NCI-H82 treated with DMSO at 0.1 percent for 48 hours (cell line): ENCODE results near the gene HSD17B4.
"Not testable (repeated sequence)": the region's sequence is repeated elsewhere in the genome, so short reads cannot be mapped to it uniquely, and the experiment has no call there.

Source experiments
- DNase-seq: peaks from one replicate; lab custom pipeline; 2025; ENCODE audit not compliant: unreplicated experiment; lab: John Stamatoyannopoulos, UW

Gene HSD17B4

DNA sequence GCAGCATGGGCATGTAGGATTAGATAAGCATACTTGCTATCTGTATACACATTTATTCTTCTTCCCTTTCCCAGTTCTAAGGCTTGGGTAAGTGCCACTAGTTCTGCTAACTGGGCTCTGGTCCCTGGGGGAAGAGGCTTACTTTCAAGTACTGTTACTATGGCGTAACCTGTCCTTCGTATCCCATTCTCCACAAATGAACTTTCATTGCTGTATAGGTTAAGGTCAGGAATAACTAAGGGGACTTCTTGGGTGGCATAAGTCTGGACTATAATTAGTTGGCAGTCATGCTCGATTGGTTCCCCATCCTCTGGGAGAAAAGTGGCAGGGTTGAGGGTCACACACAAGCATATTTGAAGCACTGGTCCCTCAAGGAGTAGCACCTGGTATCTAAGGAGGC is 23.7 kb upstream of the HSD17B4 start:
- DNase-seq: not testable (repeated sequence)

DNA sequence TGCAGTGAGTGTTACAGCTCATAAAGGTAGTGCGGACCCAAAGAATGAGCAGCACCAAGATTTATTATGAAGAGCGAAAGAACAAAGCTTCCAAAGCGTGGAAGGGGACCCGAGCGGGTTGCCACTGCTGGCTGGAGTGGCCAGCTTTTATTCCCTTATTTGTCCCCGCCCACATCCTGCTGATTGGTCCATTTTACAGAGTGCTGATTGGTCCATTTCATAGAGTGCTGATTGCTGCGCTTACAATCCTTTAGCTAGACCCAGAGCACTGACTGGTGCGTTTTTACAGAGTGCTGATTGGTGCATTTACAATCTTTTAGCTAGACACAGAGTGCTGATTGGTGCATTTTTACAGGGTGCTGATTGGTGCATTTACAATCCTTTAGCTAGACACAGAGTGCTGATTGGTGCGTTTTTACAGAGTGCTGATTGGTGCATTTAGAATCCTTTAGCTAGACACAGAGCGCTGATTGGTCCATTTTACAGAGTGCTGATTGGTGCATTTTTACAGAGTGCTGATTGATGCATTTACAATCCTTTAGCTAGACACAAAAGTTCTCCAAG is 19.5 kb upstream of the HSD17B4 start:
- DNase-seq: not testable (repeated sequence)

DNA sequence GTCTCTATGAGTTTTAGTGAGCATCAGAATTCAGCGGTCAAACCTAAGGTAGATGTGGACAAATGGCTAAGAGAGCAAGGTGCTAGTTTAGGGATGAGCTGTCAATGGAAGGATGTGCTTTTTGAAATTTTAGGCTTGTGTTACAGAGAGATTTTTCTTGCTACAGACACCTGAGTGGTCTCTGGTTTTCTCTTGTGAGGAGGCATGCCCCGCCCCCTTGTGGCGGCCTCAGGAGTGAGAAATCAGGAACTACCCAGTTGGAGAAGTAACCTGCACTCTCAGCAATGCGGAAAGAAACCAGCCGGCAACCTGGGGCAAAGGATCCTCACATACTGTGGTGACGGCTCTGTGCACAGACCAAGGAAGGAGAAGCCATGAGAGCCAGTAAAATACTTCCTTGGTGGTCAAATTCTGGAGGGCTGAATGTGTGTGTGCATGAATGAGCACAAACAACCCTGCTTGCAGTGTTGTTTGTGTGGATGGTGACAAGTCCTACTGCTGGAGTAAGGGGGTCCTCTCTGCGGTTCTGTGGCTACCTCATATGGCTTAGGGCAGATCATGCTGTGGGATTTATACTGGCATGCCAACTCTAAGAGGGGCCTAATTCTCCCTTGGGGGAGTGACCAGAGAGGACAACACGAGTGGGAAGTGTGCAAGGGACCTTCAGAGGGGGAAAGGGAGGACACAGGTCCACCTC is 16.7 kb upstream of the HSD17B4 start:
- DNase-seq: no peak

DNA sequence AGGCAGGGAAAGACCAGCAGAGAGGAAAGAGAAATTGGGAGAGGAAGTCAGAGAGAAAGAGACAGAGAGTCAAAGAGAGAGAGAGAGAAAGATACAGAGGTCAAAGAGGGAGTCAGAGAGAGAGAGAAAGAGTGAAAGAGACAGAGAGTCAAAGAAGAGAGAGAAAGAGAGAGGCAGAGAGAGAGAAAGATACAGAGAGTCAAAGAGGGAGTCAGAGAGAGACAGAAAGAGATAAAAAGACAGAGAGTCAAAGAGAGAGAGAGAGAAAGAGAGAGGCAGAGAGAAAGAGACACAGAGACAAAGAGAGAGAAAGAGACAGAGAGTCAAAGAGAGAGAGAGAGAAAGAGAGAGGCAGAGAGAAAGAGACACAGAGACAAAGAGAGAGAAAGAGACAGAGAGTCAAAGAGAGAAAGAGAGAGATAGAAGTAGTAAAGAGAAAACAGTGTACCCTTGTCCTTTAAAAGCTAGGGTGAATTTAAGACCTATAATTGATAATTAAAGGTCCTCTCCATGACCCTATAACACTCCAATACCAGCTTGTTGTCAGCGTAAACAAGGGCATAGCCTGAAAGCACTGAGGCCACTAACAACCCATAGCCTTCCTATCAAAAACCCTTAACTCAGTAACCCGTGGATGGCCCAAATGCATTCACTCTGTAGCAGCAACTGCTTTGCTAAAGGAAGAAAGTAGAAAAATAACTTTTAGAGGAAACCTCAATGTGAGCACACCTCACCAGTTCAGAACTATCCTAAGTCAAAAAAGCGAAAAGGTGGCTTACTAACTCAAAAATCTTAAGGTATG is 14.3 kb upstream of the HSD17B4 start:
- not testable (repeated sequence) for DNase-seq

GRCh38 chr5:119438587-119438917 is 13.7 kb upstream of the HSD17B4 start:
- not testable (repeated sequence) for DNase-seq

- no peak for DNase-seq
These were observed 13.1 kb upstream of the HSD17B4 start for GRCh38 chr5:119439140-119439631.

DNA sequence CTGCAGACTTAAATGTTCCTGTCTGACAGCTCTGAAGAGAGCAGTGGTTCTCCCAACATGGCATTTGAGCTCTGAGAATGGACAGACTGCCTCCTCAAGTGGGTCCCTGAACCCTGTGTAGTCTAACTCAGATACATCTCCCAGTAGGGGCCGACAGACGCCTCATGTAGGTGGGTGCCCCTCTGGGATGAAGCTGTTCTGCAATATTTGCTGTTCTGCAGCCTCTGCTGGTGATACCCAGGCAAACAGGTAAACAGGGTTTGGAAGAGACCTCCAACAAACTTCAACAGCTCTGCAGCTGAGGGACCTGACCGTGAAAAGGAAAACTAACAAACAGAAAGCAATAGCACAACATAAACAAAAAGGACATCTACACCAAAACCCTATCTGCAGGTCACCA is 12.7 kb upstream of the HSD17B4 start:
- DNase-seq: not testable (repeated sequence)

GRCh38 chr5:119444643-119445042 is 7.7 kb upstream of the HSD17B4 start:
- not testable (repeated sequence) for DNase-seq

GRCh38 chr5:119445544-119445943 is 6.8 kb upstream of the HSD17B4 start:
- DNase-seq: no peak

- no peak for DNase-seq
These were observed 2.4 kb upstream of the HSD17B4 start for GRCh38 chr5:119449882-119450281.

DNA sequence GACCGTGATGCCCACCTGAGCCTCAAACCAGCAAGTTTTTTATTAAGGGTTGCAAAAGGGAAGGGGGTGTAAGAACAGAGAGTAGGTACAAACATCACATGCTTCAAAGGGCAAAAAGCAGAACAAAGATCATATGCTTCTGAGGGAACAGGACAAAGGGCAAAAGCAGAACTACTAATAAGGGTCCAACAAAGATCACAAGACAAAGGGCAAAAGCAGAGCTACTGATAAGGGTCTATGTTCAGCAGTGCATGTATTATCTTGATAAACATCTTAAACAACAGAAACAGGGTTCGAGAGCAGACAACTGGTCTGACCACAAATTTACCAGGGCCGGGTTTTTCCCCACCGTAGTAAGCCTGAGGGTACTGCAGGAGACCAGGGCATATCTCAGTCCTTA is 1.7 kb upstream of the HSD17B4 start:
- not testable (repeated sequence) for DNase-seq

- no peak for DNase-seq
These were observed 736 bp upstream of the HSD17B4 start for GRCh38 chr5:119451561-119451960.

- DNase-seq: no peak
These were observed 281 bp upstream of the HSD17B4 start for GRCh38 chr5:119452060-119452372.

DNA sequence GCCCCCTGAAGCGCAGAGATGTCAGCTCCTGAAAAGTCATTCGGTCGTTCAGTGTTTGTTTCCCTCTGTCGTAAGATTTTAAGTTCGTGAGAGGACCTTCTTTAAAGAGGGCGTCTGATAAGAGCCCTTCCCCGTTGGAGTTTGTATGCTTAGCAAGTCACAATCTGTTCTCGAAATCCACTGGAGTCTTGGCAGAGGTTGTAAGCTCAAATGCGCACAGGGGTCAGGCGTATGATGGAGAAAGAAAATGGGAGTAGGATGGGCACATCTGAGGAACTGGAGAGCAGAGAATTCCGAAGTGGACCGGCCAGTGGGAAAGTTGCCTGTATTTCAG is 710 bp downstream of the HSD17B4 start:
- no peak for DNase-seq

- no peak for DNase-seq
These were observed 1.9 kb downstream of the HSD17B4 start for GRCh38 chr5:119454171-119454570.

GRCh38 chr5:119458911-119459632 is 6.8 kb downstream of the HSD17B4 start:
- no peak for DNase-seq

DNA sequence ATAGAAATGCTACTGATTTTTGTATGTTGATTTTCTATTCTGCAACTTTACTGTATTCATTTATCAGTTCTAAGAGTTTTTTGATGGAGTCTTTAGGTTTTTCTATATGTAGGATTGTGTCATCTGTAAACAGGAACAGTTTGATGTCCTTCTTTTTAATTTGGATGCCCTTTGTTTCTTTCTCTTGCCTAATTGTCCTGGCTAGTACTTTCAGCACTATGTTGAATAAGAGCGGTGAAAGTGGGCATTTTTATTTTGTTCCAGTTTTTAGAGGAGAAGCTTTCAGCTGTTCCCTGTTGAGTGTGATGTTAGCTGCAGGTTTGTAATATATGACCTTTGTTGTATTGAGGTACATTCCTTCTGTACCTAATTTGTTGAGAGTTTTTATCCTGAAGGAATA is 13.3 kb downstream of the HSD17B4 start:
- DNase-seq: no peak

GRCh38 chr5:119468286-119468685 is 16.0 kb downstream of the HSD17B4 start:
- no peak for DNase-seq

DNA sequence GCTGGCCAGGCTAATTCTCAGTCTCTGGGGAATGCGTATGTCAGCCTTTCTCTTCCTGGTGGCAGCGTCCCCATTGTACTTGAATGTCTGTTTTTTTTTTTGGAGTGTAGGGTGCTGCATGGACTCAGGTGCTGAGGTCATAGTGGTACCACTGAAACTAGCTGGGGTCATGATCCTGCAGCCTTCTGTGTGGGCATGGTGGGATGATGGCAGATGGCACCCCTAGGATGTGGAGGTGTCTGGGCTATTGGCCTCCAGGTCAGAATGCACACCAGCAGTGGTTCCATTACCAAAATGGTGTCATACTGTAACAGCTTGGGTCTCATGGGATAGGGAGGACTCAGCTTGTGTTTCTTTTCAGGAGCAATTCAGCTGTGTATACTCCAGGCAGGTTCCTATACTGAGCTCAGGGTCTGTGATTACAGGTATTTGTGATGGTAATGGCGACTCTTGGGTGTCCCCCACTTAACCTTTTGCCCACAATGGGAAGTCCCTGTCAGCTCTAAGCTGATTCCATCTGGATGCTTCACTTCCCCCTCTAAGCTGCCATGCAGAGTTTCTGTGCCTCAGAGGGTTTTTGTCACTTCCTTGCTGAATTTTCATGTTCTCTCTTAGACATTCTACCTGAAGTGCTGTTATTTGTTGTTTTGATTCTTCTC is 17.9 kb downstream of the HSD17B4 start:
- DNase-seq: no peak

- DNase-seq: no peak
These were observed 18.7 kb downstream of the HSD17B4 start for GRCh38 chr5:119470851-119471451.

GRCh38 chr5:119473241-119473640 is 20.9 kb downstream of the HSD17B4 start:
- DNase-seq: no peak
